22Rv1 (cell line): ENCODE measurements around the gene ALOX15B.

Experiments
- H3K27ac ChIP-seq: fragments of 450-650 bp; 2 replicates; pipeline ENCODE4 v1.5.1; 2017
- CTCF ChIP-seq: fragments of 450-650 bp; IDR thresholded peaks from 2 replicates; pipeline ENCODE4 v1.5.1; 2017; ENCODE audit warnings: mild to moderate bottlenecking
- ZFX ChIP-seq: fragments of 450-650 bp; IDR thresholded peaks from 2 replicates; pipeline ENCODE4 v1.6.1; 2017; ENCODE audit warnings: antibody characterized with exemption, borderline replicate concordance

Gene ALOX15B

GRCh38 chr17:8079291-8080207 is 40.7 kb downstream of the ALOX15B start:
- peak overlapping the region; percentile 77 for H3K27ac ChIP-seq
- peak; percentile 94 for TF ChIP-seq CTCF
- TF ChIP-seq ZFX = no peak

DNA sequence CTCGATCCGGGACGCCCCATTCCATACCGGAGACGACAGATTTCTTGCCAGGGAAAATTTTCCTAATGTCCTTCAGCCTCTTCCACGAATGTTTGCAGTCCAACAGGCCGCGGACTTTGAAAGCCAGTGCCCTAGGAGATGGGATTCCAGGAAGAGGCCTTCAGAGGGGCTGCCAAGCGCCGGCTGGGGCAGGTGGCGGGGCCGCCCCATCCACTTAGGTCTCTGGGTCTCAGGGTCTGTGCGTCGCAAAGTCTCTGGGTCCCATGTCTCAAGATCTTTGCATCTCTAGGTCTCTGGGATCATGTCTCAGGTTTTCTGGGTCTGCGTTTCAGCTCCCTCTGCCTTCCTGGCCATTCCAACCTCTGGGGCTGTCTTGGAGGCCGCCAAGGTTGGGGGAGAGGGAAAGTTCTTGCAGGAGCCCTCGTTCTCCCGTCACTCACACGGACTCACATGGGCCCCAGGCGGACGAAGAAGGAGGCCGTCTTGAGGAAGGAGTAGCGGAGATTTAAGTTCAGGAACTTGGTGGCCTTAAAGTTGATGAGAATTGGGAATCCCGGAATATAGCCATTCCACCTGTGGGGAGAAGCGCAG is 41.4 kb downstream of the ALOX15B start:
- peak overlapping the region; percentile 77 for H3K27ac ChIP-seq
- peak; percentile 48 for TF ChIP-seq CTCF
- TF ChIP-seq ZFX = no peak

- no peak overlapping the region for H3K27ac ChIP-seq
- TF ChIP-seq CTCF (no peak), ZFX (no peak)
Observed at GRCh38 chr17:8080799-8081219, 42.0 kb downstream of the ALOX15B start.

DNA sequence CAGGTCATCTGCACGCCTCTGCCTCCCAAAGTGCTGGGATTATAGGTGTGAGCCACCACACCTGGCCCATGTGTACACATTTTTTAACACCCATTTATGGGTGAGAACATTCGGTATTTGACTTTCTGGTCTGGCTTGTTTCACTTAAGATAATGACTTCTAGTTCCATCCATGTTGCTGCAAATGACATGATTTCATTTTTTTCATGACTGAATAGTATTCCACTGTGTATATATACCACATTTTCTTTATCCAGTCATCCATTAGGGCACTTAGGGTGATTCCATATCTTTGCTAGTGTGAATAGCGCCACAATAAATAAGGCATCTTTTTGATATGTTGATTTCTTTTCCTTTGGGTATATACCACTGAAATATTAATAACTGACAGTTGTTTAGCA is 43.0 kb downstream of the ALOX15B start:
- H3K27ac ChIP-seq = no peak overlapping the region
- no peak for TF ChIP-seq CTCF
- TF ChIP-seq ZFX = no peak

- H3K27ac ChIP-seq = no peak overlapping the region
- no peak for TF ChIP-seq CTCF
- no peak for TF ChIP-seq ZFX
Observed at GRCh38 chr17:8082292-8082691, 43.4 kb downstream of the ALOX15B start.

DNA sequence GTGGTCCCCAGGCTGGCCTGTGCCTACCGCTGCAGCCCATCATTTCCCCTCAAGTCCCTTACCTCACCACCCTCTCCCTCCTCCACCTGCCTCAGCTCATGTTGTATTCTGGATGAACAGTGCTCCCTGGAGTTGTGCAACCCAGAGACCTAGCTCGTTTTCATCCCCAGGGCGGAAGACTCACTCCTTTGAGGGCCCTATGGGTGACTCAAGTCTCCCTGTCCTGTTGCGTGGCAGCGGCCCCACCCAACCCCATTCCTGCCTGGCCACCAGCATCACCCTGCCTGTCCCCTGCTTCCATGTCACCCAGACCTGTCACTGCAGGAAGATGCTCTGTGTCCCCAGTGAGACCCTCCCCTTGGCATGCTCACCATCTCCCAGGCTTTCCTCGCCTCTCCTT is 45.4 kb downstream of the ALOX15B start:
- no peak overlapping the region for H3K27ac ChIP-seq
- TF ChIP-seq CTCF = no peak
- TF ChIP-seq ZFX = no peak
